SW480 (cell line): ENCODE results near the gene GAL3ST2.
"Not testable (repeated sequence)": the region's sequence is repeated elsewhere in the genome, so short reads cannot be mapped to it uniquely, and the experiment has no call there.

Source experiments
- DNase-seq: peaks from one replicate; pipeline ENCODE4 v3.0.0-alpha.2; 2016; ENCODE audit warnings: low spot score

GAL3ST2 gene

DNA sequence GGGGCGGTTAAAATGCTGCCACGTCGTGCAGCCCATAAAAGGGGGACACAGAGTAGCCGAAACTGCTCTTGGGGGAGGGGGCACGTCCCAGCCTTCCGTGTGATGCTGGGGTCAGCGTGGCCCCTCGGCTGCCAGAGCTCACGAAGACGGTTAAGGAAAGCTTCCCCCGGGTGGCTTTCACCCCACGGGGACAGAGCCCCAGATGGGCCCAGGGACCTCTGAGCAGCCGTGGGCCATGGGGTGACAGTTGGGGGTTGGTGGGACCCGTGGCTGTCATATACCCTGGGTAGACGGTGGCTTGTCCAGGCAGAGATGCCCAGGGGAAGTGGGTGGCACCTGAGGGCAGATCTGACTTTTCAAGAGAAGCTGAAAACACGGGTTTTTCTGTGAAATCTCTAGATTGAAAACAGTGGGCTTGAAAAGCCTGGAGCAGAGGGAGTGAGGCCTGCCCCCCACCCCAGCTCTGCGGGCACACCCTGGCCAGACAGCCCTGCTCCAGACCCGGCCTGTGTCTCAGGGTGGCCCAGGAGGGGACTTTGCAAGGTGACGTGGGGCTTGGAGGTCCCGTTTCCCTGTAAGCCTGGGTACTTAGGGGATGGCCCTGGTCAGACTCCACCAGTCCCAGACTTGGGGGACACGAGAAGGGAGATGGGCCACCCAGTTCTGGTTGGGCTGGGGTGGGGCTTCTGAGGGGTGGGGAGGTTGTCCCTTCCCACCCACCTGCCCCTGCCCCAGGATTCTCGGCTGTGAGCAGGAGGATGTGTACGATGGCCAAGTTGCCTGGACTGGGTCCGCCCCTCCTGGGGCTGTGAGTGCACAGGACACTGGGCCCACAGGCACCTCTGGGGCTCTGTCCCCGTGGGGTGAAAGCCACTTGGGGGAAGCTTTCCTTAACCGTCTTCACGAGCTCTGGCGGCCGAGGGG lies 33.0 kb downstream of the GAL3ST2 start:
- DNase-seq: no peak

DNA sequence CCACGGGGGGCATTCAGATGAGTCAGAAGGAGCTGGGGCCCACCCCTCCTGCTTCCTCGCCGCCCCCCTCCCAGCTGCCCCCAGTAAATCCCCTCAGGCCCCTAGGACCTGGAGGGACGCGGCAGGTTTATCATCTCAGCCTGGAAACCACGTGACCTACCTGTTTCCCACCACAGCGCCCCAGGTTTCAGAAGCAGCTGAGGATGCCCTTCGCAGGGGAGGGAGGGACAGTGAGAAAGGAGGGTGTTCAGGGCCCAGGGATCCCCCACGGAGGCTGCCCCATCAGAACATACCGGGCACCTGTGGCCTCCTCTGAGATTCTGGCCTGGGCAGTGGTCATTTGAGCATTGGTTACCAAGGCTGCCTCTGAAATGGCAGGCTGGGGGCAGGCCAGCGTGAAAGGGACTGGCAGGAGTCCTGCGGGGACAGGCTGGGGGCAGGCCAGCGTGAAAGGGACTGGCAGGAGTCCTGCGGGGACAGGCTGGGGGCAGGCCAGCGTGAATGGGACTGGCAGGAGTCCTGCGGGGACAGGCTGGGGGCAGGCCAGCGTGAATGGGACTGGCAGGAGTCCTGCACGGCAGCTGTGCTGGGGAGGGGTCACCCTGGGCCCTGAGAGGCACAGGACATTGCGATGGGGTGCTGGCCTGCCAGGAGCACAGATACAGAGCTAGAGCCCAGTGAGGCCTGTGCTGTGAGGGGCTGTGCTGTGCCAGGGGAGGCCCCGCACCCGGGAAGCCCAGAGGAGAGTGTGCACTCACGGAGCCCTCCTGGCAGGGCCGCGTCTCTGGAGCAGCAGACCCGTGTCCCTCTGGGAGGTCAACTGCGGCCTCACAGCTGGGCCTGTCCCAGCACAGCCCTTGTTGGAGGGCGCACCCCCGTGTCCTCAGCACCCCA lies 33.9 kb downstream of the GAL3ST2 start:
- no peak for DNase-seq

DNA sequence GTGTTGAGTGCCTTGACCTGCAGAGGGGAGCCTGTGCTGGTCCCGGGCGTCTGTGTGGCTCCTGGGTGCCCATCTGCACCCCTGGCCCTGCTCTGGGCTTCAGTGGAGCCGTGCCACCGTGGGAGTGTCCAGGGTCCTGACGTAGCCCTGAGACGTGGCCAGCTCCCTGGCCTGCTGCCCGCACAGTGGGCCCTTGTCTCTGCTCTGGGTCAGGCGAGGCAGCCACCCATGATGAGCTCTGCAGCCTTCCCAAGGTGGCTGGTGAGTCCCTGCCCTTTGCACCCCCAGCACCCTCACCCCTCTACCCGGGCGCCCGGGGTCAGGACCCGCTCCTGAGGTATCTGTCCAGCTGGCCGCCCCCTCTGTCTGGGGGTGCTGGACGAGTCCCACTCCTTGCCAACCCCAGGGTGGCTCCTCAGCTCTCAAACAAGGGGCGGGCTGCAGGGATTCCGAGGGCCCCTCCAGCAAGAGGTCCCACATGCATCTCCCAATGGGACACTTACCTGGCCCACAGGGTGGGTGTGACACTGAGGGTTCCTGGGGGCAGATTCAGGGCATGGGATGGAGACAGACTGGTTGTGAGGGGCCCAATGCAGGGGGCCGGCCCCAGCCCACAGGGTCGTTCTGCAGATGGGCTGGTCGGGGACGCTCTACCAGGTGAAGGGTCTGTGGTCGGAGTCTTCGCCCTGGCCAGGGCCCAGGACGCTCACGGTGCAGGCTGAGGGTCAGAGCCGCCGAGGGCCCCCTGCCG lies 34.8 kb downstream of the GAL3ST2 start:
- no peak for DNase-seq

DNA sequence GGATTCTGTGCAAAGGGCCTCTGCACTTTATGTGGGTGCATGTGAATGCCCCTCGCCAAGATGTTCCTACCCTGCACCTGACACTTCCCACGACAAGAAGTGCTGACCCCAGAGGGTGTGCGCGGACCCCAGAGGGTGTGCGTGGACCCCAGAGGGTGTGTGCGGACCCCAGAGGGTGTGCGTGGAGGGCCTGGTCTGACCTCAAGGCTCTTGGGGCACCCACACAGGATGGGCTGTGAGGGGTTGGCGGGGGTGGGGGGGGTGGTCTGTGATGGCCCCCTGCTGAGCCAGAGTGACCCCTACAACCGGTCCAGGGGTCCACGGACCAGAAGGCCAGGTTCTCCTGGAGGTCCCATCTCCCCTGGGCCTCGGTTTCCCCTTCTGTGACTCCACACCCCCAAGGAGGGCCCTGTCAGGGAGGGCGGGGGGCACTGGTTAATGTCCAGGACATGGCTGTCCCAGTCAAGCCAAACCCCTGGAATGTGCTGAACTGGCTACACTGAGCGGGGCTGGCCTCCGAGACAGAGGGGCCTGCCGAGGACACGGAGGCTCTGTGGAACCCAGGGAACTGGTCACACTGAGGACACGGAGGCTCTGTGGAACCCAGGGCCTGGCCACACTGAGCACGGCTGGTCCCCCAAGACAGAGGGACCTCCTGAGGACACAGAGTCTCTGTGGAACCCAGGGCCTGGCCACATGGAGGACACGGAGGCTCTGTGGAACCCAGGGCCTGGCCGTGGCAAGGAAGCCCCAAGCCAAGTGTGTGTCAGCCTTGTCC lies 35.5 kb downstream of the GAL3ST2 start:
- DNase-seq: no peak

DNA sequence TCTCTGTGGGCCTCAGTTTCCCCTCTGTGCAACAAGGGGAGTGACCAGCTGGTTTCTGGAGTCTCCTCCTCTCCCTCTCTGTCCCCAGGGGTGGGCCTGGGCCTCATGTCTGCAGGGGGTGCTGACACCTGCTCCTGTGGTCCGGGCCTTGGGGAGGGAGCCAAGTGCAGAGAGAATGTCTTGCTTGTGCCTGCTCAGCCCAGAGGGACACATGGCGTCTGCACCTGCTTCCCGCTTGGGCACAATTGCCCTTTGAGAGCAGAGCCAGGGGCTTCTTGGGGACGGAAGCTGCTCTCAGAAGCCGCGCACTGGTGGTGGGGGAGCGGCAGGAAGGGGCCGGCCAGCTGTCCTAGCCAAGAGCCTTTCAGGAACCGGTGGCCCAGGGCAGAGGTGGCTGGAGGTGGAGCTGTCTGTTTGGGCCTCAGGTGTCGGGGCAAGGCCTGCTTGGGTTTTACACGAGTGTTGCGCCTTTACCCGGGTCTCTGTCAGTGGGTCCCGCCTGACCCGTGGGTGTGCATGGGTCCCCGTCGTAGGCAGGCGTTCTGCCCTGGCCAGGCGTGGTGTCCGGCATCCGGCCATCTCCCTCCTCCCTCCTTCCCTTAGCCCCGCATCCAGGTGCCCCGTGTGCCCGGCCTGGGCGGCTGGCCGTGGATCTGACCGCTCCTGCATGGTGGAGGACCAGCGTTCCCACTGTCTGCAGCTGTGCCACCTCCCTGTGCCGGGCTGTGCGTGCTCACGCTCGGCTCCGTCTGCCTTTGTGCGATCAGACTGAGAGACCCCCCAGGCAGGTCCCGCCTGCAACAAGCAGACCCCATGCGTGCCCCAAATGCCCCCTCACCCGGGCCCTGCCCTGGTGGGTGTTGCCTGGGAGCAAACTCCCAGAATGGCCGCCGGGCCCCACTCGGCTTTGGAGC lies 36.4 kb downstream of the GAL3ST2 start:
- no peak for DNase-seq

DNA sequence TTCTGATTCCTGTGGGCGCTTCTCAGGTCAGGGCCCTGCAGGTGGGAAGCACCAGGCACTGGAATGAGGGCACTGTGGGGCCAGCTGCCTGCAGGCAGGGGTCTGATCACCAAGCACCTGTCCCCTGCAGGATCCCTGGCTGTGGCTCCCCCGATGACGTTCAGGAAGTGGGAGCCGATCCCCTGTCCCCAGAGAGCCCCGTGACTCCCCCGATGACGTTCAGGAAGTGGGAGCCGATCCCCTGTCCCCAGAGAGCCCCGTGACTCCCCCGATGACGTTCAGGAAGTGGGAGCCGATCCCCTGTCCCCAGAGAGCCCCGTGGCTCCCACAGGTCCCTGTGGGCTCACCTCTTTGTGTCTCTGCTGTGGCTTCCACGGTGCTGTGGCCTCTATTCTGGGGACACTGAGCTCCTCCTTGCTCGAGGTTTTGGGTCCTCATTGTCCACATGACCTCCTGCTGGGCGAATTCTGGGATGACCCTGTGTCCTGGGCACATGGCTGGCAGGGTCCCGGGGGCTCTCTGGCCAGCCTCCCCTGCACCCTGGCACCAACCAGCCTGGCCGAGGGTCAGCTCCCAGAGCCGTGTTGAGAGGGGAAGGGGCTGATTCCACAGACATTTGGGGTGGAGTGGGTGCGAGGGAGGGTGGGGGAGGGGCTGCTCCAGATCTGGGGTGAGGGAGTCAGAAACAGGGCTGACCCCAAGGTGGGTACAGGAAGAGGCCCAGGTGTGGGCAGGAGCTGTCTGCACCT lies 37.2 kb downstream of the GAL3ST2 start:
- DNase-seq: no peak

DNA sequence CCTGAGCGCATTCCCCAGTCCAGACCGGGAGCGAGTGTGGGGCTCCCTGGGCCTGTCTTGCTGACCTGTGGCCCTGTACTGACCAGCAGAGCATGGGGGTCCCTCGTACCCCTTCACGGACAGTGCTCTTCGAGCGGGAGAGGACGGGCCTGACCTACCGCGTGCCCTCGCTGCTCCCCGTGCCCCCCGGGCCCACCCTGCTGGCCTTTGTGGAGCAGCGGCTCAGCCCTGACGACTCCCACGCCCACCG lies 37.7 kb downstream of the GAL3ST2 start:
- no peak for DNase-seq

DNA sequence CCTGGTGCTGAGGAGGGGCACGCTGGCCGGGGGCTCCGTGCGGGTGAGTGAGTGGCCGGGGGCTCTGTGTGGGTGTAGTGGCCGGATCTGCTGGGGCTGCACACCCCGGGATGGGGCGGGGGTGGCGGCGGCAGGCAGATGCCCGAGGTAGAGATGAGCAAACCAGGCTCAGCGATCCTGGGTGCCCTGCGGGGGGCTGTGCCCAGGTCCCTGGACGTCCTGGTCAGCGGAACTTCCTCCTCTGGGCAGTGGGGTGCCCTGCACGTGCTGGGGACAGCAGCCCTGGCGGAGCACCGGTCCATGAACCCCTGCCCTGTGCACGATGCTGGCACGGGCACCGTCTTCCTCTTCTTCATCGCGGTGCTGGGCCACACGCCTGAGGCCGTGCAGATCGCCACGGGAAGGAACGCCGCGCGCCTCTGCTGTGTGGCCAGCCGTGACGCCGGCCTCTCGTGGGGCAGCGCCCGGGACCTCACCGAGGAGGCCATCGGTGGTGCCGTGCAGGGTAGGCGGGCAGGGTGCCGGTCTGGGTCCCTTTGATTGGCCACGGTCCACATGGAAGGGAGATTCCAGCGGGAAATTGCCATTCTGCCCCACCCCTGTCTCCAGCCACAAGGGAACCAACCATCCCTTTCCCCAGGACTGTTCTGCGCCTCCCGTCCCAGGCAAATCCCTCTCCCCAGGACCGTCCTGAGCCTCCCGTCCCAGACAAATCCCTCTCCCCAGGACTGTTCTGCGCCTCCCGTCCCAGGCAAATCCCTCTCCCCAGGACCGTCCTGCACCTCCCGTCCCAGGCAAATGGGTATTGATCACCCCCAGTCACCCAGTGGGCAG lies 38.2 kb downstream of the GAL3ST2 start:
- no peak for DNase-seq

DNA sequence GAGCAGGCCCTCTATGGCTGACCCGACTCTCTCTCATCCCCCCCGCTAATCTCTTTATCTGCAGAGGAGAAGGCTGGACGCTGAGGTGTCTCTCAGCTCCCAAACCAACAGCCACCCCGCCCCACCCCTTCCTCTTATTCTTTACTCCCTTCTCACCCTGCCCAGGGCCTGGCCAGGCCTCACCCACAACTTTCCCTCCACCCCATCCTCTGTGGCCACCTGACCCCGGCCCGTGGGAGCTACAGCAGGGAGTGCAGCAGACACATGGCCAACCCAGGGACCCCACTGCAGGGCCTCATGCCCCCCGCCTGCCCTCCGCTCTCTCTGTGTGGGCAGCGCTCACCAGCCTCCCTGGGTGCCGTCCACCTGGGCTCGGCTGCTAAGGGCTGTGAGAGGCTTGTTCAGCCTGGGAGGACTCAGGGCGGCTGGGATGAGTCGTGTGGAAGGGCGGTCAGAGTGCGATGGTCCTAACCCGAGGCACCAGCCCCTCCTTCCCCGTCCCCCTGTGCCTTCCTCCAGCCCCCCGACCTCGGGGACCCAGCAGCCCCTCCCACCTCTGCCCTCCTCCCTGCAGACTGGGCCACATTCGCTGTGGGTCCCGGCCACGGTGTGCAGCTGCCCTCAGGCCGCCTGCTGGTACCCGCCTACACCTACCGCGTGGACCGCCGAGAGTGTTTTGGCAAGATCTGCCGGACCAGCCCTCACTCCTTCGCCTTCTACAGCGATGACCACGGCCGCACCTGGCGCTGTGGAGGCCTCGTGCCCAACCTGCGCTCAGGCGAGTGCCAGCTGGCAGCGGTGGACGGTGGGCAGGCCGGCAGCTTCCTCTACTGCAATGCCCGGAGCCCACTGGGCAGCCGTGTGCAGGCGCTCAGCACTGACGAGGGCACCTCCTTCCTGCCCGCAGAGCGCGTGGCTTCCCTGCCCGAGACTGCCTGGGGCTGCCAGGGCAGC lies 39.1 kb downstream of the GAL3ST2 start:
- no peak for DNase-seq

DNA sequence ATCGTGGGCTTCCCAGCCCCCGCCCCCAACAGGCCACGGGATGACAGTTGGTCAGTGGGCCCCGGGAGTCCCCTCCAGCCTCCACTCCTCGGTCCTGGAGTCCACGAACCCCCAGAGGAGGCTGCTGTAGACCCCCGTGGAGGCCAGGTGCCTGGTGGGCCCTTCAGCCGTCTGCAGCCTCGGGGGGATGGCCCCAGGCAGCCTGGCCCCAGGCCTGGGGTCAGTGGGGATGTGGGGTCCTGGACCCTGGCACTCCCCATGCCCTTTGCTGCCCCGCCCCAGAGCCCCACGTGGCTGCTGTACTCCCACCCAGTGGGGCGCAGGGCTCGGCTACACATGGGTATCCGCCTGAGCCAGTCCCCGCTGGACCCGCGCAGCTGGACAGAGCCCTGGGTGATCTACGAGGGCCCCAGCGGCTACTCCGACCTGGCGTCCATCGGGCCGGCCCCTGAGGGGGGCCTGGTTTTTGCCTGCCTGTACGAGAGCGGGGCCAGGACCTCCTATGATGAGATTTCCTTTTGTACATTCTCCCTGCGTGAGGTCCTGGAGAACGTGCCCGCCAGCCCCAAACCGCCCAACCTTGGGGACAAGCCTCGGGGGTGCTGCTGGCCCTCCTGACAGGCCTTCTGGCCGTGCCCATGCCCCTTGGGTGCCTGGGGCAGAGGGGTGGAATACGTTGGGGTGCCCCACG lies 40.0 kb downstream of the GAL3ST2 start:
- DNase-seq: no peak

DNA sequence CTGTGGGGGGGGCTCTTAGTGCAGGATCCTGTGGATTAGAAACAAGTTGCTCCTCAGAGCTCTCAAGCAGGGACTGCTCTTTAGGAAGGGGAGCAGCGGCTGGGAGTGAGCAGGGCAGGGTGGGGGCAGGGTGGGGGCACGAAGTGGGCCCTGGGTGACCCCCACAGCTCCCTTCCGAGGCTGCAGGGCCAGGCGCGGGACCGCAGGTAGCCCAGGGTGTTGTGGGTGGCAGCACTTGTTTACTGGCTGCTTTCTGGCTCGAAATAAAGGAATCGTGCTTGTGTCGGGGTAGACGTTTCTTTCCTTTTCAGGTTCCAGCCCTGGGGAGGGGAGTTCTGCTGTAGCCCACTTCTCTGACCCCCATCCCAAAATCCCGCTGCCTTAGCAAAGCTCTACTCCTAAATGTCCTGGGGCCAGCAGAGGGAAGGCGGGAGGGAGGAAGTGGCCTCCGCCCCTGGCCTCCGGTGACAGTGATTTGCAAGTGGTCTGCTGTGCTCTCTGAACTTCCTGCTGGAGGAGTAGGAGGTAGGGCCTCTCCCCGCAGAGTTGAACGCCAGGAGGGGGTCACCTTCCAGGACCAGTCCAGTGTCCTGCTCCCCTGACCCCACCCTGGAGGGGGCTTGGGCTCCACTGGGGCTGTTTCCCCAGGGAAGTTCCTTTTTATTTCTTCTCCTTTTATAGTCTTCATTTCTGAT lies 40.7 kb downstream of the GAL3ST2 start:
- no peak for DNase-seq

DNA sequence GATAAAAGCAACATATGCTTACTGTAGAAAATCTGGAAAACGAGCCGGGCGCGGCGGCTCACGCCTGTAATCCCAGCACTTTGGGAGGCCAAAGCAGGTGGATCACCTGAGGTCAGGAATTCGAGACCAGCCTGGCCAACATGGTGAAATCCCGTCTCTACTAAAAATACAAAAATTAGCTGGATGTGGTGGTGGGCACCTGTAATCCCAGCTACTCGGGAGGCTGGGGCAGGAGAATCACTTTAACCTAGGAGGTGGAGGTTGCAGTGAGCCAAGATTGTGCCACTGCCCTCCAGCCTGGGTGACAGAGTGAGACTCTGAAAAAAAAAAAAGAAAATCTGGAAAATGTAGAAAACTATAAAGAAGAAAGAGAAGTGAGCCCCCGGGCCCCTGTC lies 41.2 kb downstream of the GAL3ST2 start:
- not testable (repeated sequence) for DNase-seq

DNA sequence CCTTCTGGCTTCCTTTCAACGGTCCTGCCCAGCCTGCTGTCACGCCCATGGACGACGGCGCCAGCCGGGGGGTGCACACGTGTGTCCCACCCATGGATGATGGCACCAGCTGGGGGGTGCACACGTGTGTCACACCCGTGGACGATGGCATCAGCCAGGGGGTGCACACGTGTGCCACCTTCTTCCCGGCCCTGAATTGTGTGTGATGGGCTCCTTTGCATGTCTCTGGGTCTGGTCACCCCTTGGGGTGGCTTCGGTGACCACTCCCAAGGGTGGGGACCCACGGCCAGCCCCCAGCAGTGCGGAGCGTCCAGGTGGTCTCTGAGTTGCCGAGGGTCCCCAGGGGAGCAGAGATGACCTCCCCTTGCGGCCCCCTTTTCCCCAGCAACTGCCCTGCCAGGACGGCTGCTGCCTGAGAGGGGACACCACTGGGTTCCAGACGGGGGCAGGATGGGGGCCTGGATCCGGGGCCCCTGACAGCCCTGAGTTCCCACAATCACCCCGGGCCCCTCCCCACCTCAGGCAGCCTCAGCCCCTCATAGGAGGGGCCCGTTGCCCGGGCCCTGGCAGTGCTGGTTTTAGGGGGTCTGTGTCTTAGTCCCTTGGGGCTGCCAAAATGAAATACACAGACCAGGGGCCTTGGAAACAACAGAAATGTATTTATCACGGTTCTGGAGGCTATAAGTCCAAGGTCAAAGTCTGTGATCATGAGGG lies 41.8 kb downstream of the GAL3ST2 start:
- no peak for DNase-seq

DNA sequence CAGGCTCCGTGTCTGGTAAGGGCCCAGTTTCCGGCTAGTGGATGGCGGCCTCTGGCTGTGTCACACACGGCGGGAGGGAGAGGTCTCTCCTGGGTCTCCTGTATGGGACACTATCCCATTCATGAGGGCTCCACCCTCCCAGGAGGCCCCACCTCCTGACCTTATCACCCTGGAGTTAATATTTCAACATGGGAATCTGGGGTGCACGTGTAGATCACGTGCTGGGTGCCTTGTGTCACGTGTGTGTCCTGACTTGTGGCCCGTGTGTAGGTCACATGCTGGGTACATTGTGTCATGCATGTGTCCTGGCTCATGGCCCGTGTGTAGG lies 42.3 kb downstream of the GAL3ST2 start:
- DNase-seq: no peak

DNA sequence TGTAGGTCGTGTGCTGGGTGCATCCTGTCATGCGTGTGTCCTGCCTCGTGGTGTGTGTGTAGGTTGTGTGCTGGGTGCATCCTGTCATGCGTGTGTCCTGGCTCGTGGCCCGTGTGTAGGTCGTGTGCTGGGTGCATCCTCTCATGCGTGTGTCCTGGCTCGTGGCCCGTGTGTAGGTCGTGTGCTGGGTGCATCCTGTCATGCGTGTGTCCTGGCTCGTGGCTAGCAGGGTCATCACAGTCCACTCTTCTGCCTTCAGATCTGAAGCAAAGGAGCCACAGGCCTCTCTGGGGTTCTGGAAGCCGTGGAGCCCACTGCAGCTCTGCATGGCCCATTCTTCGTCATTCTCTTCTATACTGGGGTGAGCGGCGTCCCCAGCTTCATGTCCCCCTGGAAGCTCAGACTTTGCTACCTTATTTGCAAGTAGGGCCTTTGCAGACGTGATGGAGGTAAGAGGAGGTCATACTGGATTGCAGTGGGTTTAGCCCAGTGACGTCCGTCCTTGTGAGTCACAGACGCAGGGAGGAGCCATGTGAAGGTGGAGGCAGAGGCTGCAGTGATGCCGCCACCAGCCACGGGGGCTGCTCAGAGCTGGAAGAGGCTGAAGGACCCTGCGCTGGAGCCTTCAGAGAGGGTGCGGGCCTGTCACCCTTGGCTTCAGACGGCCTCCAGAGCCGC lies 43.5 kb downstream of the GAL3ST2 start:
- not testable (repeated sequence) for DNase-seq
